Breast epithelium (tissue), 4 donors: ENCODE results near the gene FIP1L1. TPM values are rescaled to one million over a fixed set of nuclear protein-coding genes. Genes with fewer than 3 reads are reported as not detected.
"Not testable (repeated sequence)": the region's sequence is repeated elsewhere in the genome, so short reads cannot be mapped to it uniquely, and the experiment has no call there.

Experiments used
- DNase-seq, 2 donors: peaks; one replicate each; pipeline ENCODE4 v3.0.0-alpha.2; 2019; ENCODE audit warnings: low spot score in 2 of 2
- H3K27ac ChIP-seq, 2 donors: fragments of 200-600 bp; sonication (generic) in 1 of 2; one replicate each; pipeline ENCODE4 v1.5.1; 2016 to 2019; ENCODE audit warnings: mild to moderate bottlenecking in 1 of 2
- H3K27me3 ChIP-seq, 2 donors: fragments of 200-600 bp; sonication (generic) in 1 of 2; one replicate each; pipeline versions ENCODE4 v1.5.1 to v1.6.0; 2017 to 2019; ENCODE audit warnings: control low read depth in 1 of 2, mild to moderate bottlenecking in 1 of 2
- H3K36me3 ChIP-seq: fragments of 200-600 bp; one replicate; pipeline ENCODE4 v1.5.1; 2019
- H3K4me1 ChIP-seq, 2 donors: fragments of 200-600 bp; sonication (generic); one replicate each; pipeline ENCODE4 v1.5.1; 2016 to 2019; ENCODE audit warnings: control low read depth in 1 of 2
- H3K4me3 ChIP-seq, 3 donors: fragments of 200-600 bp; sonication (generic); 1 replicate in 2 of 3; 2 replicates in 1 of 3; pipeline ENCODE4 v1.5.1; 2016 to 2019; ENCODE audit warnings: mild to moderate bottlenecking in 3 of 3, moderate library complexity in 2 of 3
- H3K9me3 ChIP-seq, 2 donors: fragments of 200-600 bp; sonication (generic) in 1 of 2; one replicate each; pipeline ENCODE4 v1.5.1; 2016 to 2019; ENCODE audit warnings: control low read depth in 1 of 2
- POLR2A ChIP-seq: fragments of 450-650 bp; IDR thresholded peaks from one replicate; pipeline ENCODE4 v1.6.1; 2016; ENCODE audit warnings: antibody characterized with exemption, mild to moderate bottlenecking, moderate library complexity
- POLR2AphosphoS5 ChIP-seq, 3 donors: sonication (generic); formaldehyde crosslinking; IDR thresholded peaks; one replicate each; pipeline ENCODE4 v1.6.1; 2017; ENCODE audit warnings: antibody characterized with exemption in 3 of 3
- intact Hi-C: fragments of 100-400 bp; cut with DNase I; formaldehyde crosslinking; loops from one replicate; pipeline ENCODE4 v1.15.1; 2023; ENCODE audit warnings: low total_unique reads
- total RNA-seq, 3 donors: library from RNA; depleted of rRNA; stranded (reverse); fragments of >200 nt; gene quantifications; one replicate each; pipeline ENCODE4 v1.1.0, GENCODE V29; 2016
- TF ChIP-seq, protein P1 (sequence below), 3 donors: fragments of 450-650 bp; IDR thresholded peaks; one replicate each; pipeline ENCODE4 v1.5.1; 2016 to 2017; ENCODE audit warnings: antibody characterized with exemption in 3 of 3, mild to moderate bottlenecking in 3 of 3, moderate library complexity in 3 of 3

Gene FIP1L1, protein sequence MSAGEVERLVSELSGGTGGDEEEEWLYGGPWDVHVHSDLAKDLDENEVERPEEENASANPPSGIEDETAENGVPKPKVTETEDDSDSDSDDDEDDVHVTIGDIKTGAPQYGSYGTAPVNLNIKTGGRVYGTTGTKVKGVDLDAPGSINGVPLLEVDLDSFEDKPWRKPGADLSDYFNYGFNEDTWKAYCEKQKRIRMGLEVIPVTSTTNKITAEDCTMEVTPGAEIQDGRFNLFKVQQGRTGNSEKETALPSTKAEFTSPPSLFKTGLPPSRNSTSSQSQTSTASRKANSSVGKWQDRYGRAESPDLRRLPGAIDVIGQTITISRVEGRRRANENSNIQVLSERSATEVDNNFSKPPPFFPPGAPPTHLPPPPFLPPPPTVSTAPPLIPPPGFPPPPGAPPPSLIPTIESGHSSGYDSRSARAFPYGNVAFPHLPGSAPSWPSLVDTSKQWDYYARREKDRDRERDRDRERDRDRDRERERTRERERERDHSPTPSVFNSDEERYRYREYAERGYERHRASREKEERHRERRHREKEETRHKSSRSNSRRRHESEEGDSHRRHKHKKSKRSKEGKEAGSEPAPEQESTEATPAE
- total RNA-seq: 10 to 100 TPM; 43.7 to 67.5 (median 52.4) TPM

DNA sequence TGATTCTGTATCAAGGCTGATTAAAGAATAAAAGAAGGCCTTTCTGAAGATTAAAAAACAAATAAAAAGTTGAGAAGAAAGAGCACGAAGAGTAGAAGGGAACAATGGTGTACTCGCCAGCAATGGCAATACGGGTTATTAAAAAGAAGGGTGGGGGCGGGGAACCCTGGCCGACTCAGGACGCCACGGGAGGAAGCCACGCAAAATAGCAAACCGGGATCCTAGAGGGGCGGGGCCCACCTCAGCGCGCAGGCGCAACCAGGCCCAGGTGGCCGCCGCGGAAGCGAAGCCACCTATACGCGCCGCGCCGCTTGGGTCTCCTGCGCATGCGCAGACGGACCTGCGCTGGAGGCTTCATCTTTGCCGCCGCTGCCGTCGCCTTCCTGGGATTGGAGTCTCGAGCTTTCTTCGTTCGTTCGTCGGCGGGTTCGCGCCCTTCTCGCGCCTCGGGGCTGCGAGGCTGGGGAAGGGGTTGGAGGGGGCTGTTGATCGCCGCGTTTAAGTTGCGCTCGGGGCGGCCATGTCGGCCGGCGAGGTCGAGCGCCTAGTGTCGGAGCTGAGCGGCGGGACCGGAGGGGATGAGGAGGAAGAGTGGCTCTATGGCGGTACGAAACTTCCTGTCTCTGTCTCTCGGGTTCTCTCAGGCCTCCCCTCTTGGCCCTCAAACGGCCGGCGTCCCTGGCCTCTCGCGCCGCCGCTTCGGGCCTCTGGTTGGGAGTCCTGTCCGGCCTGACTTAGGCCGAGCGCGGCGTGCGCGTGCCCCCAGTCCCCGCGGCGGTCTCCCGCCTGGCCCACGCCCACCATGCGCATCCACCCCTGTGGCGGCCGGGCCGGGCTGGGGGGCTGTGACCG lies at the start of gene FIP1L1:
FIP1L1 (plus strand) TSS at position 323 of the 852 bp plus-strand sequence; CDS start at position 521, 198 bp downstream.
- no peaks in the 10 kb centered on the region for H3K4me1 ChIP-seq
- peak within 1 kb of the TSS; percentile 74 to 97 (median 83) for H3K4me3 ChIP-seq
- intact Hi-C loops: no loop called here
- TF ChIP-seq POLR2AphosphoS5 (IDR thresholded peaks at IDR 0.05) (peak; percentile 78 to 95 (median 80)), POLR2A (peak; percentile 78)
- TF ChIP-seq, protein P1, sequence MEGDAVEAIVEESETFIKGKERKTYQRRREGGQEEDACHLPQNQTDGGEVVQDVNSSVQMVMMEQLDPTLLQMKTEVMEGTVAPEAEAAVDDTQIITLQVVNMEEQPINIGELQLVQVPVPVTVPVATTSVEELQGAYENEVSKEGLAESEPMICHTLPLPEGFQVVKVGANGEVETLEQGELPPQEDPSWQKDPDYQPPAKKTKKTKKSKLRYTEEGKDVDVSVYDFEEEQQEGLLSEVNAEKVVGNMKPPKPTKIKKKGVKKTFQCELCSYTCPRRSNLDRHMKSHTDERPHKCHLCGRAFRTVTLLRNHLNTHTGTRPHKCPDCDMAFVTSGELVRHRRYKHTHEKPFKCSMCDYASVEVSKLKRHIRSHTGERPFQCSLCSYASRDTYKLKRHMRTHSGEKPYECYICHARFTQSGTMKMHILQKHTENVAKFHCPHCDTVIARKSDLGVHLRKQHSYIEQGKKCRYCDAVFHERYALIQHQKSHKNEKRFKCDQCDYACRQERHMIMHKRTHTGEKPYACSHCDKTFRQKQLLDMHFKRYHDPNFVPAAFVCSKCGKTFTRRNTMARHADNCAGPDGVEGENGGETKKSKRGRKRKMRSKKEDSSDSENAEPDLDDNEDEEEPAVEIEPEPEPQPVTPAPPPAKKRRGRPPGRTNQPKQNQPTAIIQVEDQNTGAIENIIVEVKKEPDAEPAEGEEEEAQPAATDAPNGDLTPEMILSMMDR (IDR thresholded peaks at IDR 0.05): no peak
- H3K36me3 ChIP-seq: no peaks in the 10 kb centered on the region
- peak; percentile 94 for DNase-seq
- H3K9me3 ChIP-seq: no peaks in the 10 kb centered on the region
- peak within 1 kb of the TSS; percentile 92 to 95 for H3K27ac ChIP-seq
- H3K27me3 ChIP-seq: no peaks in the 10 kb centered on the region

DNA sequence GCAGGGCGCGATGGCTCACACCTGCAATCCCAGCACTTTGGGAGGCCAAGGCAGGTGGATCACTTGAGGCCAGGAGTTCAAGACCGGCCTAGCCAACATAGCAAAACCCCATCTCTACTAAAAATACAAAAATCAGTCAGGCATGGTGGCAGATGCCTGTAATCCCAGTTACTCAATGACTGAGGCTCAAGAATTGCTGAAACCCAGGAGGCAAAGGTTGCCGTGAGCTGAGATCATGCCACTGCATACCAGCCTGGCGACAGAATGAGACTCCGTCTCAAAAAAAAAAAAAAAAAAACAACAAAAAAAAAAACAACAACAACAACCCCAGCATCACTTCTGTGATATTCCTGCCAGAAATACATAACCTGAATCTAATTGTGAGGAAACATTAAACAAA lies 42.5 kb upstream of the FIP1L1 start:
- H3K27me3 ChIP-seq, H3K36me3 ChIP-seq, H3K4me3 ChIP-seq, DNase-seq, H3K27ac ChIP-seq, H3K9me3 ChIP-seq, H3K4me1 ChIP-seq, intact Hi-C loops: not testable (repeated sequence)

DNA sequence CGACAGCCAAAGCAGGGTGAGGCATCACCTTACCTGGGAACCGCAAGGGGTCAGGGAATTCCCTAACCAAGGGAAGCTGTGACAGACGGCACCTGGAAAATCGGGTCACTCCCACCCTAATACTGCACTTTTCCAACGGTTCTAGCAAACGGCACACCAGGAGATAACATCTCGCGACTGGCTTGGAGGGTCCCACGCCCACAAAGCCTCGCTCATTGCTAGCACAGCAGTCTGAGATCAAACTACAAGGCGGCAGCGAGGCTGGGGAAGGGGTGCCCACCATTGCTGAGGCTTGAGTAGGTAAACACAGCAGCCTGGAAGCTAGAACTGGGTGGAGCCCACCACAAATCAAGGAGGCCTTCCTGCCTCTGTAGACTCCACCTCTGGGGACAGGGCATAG lies 37.3 kb upstream of the FIP1L1 start:
- H3K27me3 ChIP-seq, intact Hi-C loops, H3K4me3 ChIP-seq, H3K36me3 ChIP-seq, DNase-seq, H3K9me3 ChIP-seq, H3K27ac ChIP-seq, H3K4me1 ChIP-seq: not testable (repeated sequence)

DNA sequence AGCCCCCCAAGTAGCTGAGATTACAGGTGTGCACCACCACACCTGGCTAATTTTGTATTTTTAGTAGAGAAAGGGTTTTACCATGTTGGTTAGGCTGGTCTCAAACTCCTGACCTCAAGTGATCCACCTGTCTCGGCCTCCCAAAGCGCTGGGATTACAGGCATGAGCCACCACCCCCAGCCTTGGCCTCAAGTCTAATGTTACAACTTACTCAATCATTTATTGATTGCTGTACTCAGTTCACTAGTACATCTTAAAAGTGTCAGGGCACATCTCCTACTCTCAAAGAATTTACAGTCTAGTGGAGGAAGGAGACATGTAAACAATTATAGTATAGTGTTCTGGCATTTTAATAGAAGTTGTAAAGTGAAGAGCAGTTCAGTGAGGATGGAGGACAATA lies 31.0 kb upstream of the FIP1L1 start:
- DNase-seq, H3K9me3 ChIP-seq, H3K27me3 ChIP-seq, intact Hi-C loops, H3K36me3 ChIP-seq, H3K4me3 ChIP-seq, H3K27ac ChIP-seq, H3K4me1 ChIP-seq: not testable (repeated sequence)

DNA sequence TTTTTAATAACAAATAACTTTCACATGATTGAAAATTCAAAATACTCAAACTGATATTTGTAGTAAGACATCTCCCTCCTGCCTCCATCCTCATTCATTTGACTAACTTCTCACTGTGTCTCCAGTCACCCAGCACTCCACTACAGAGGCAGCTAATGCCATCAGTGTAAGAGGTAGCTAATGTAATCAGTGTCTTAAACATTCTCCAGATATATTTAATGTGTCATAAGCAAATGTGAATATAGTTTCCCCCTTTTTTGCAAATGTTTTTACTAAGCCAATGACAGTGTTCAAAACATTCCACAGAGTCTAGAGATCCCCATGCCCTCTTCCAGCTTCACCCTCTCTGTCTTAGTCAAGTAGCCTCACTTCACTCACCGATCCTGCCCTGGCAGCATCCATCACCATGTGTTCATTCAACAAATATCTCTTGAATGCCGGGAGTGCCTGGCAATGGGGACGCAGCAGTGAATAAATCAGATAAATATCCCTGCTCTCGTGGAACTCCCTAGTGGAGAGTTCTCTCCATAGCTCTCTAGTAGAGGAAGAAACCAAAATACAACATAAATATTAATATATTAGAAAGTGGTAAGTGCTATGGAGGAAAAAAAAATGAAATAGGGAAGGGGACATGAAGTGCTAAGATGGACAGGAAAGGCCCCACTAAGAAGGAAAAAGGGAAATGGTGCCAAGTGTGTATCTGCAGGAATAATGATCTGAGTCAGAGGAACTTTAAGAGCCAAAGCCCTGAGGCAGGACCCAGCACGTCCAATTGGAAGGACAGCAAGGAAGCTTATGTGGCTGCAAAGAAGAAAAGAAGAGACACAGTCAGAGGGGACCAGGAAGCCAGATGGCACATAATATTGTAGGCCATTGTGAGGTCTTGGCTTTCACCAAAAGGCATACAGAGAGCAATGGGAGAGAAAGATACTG lies 30.3 kb upstream of the FIP1L1 start:
- Histone ChIP-seq H3K27ac (no peak overlapping the region), H3K27me3 (no peaks in the 10 kb centered on the region), H3K9me3 (no peaks in the 10 kb centered on the region), H3K4me1 (no peaks in the 10 kb centered on the region), H3K36me3 (no peaks in the 10 kb centered on the region), H3K4me3 (no peak overlapping the region)
- TF ChIP-seq POLR2AphosphoS5 (IDR thresholded peaks at IDR 0.05) (no peak), POLR2A (no peak)
- TF ChIP-seq, protein P1 (IDR thresholded peaks at IDR 0.05): no peak
- no peak for DNase-seq
- intact Hi-C loops: no loop called here

DNA sequence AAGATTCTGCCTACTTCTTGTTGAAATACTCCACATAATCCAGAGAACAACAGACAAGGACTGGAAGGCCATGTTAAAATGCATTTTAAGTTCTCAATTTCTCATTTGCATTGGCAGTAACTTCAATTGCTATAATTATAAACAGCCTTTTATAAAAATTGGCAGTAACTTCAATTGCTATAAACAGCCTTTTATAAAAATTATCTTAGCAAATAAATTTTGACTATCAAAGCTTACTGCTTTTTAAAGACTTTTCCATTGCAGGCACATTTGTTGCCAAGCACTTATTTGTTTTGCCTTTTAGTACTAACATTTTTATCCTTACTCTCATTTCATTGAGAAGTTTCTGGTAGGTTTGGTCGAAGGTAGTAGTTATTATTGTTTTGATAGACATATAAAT lies 29.4 kb upstream of the FIP1L1 start:
- no peak overlapping the region for H3K4me3 ChIP-seq
- H3K27me3 ChIP-seq: no peaks in the 10 kb centered on the region
- no peak overlapping the region for H3K27ac ChIP-seq
- H3K4me1 ChIP-seq: no peaks in the 10 kb centered on the region
- H3K36me3 ChIP-seq: no peaks in the 10 kb centered on the region
- no peak for TF ChIP-seq POLR2AphosphoS5 (IDR thresholded peaks at IDR 0.05)
- no peak for TF ChIP-seq POLR2A
- DNase-seq: no peak
- intact Hi-C loops: no loop called here
- H3K9me3 ChIP-seq: no peaks in the 10 kb centered on the region
